Activated T-helper 1 cell treated with anti-CD3 and anti-CD28 coated beads, Interleukin-12 subunit alpha, Interleukin-12 subunit beta, Interleukin-2, Interleukin-4 antibody, amounts not matched to agents 30 ng/mL and 10 ng/mL and 1 ng/mL, durations not matched to agents 14 hours and 24 hours and 36 hours (primary cell): ENCODE data around the gene USP47. TPM values are rescaled to one million over a fixed set of nuclear protein-coding genes. Genes with fewer than 3 reads are reported as not detected.

Experiments
- DNase-seq: peaks from one replicate; pipeline ENCODE4 v3.0.0; 2021; ENCODE audit warnings: low spot score
- H3K27ac Mint-ChIP-seq: one replicate; pipeline ENCODE4 v1.8.0; 2021; ENCODE audit warnings: mild to moderate bottlenecking, mixed read lengths
- H3K27me3 Mint-ChIP-seq: one replicate; pipeline ENCODE4 v1.8.0; 2022; ENCODE audit warnings: mild to moderate bottlenecking, moderate library complexity, mixed read lengths; ENCODE audit not compliant: insufficient read depth
- H3K36me3 Mint-ChIP-seq: one replicate; pipeline ENCODE4 v1.8.0; 2021; ENCODE audit warnings: low read depth, mixed read lengths
- H3K4me1 Mint-ChIP-seq: one replicate; pipeline ENCODE4 v1.8.0; 2021; ENCODE audit warnings: low read depth, mixed read lengths
- H3K4me3 Mint-ChIP-seq: one replicate; pipeline ENCODE4 v1.8.0; 2021; ENCODE audit warnings: mild to moderate bottlenecking, moderate library complexity, mixed read lengths
- H3K9me3 Mint-ChIP-seq: one replicate; pipeline ENCODE4 v1.8.0; 2021; ENCODE audit warnings: mixed read lengths
- intact Hi-C: fragments of 100-400 bp; cut with micrococcal nuclease; formaldehyde crosslinking; loops from one replicate; pipeline ENCODE4 v1.15.1; 2024
- total RNA-seq: library from RNA; stranded (reverse); gene quantifications from 2 replicates; pipeline ENCODE4 v1.2.3, GENCODE V29; 2022

The USP47 gene
- total RNA-seq, 1 donor from 2014 or later = 52.0 TPM

GRCh38 chr11:11998091-11998781, 156.5 kb downstream of the USP47 start:
- no peak for DNase-seq
- Mint-ChIP-seq H3K4me1 (peaks cover 24% of the 10 kb centered on the region), H3K9me3 (no peaks in the 10 kb centered on the region), H3K27me3 (peaks cover 25% of the 10 kb centered on the region), H3K36me3 (no peaks in the 10 kb centered on the region), H3K27ac (no peak overlapping the region), H3K4me3 (peak overlapping the region; percentile 52)
- intact Hi-C loops = no loop called here

- H3K36me3 Mint-ChIP-seq = no peaks in the 10 kb centered on the region
- intact Hi-C loops = no loop called here
- peaks cover 24% of the 10 kb centered on the region for H3K4me1 Mint-ChIP-seq
- H3K9me3 Mint-ChIP-seq = no peaks in the 10 kb centered on the region
- H3K27me3 Mint-ChIP-seq = peaks cover 40% of the 10 kb centered on the region
- no peak overlapping the region for H3K27ac Mint-ChIP-seq
- no peak for DNase-seq
- H3K4me3 Mint-ChIP-seq = no peak overlapping the region
Measured at GRCh38 chr11:12001186-12001585, 159.4 kb downstream of the USP47 start.

GRCh38 chr11:12003336-12003735, 161.6 kb downstream of the USP47 start:
- Mint-ChIP-seq H3K27me3 (peaks cover 54% of the 10 kb centered on the region), H3K4me3 (no peak overlapping the region)

GRCh38 chr11:12003815-12004214, 162.0 kb downstream of the USP47 start:
- Mint-ChIP-seq H3K27ac (no peak overlapping the region), H3K4me3 (no peak overlapping the region)
- intact Hi-C loops = no loop called here

More at GRCh38 chr11:12003336-12003735, 161.6 kb downstream of the USP47 start:
- Mint-ChIP-seq H3K4me1 (peaks cover 11% of the 10 kb centered on the region), H3K9me3 (no peaks in the 10 kb centered on the region), H3K27ac (no peak overlapping the region), H3K36me3 (no peaks in the 10 kb centered on the region)
- intact Hi-C loops = no loop called here
- DNase-seq = no peak

GRCh38 chr11:12005061-12005460, 163.3 kb downstream of the USP47 start:
- Mint-ChIP-seq H3K27ac (no peak overlapping the region), H3K27me3 (peaks cover 52% of the 10 kb centered on the region), H3K36me3 (no peaks in the 10 kb centered on the region), H3K9me3 (no peaks in the 10 kb centered on the region), H3K4me1 (no peaks in the 10 kb centered on the region), H3K4me3 (no peak overlapping the region)
- intact Hi-C loops = no loop called here
- DNase-seq = no peak

More at GRCh38 chr11:12003815-12004214, 162.0 kb downstream of the USP47 start:
- H3K4me1 Mint-ChIP-seq = peaks cover 6% of the 10 kb centered on the region
- no peaks in the 10 kb centered on the region for H3K36me3 Mint-ChIP-seq
- H3K9me3 Mint-ChIP-seq = no peaks in the 10 kb centered on the region
- peaks cover 54% of the 10 kb centered on the region for H3K27me3 Mint-ChIP-seq
- DNase-seq = no peak

DNA sequence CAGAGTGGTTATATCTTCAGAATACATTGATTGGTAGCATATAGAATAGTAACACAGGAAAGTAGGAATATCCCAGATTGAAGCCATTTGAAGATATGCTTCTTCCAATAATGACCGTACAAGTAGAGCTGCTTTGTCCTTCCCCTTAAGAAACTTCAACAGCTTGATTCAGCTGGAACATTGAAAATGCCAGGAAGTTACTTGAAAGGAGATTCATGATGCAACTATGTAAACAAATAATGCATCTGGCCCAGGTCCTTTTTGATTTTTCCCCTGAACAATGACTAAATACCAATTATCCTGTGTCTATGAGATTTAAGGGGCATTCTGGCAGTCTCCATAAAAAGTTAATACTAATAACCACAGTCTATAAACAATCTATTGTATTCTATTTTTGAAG, 163.7 kb downstream of the USP47 start:
- Mint-ChIP-seq H3K4me1 (no peaks in the 10 kb centered on the region), H3K9me3 (no peaks in the 10 kb centered on the region), H3K36me3 (no peaks in the 10 kb centered on the region), H3K27ac (no peak overlapping the region), H3K27me3 (peaks cover 56% of the 10 kb centered on the region), H3K4me3 (no peak overlapping the region)
- DNase-seq = no peak
- intact Hi-C loops = no loop called here

- Mint-ChIP-seq H3K27me3 (peaks cover 67% of the 10 kb centered on the region), H3K4me1 (no peaks in the 10 kb centered on the region), H3K27ac (no peak overlapping the region), H3K36me3 (no peaks in the 10 kb centered on the region), H3K9me3 (no peaks in the 10 kb centered on the region), H3K4me3 (no peak overlapping the region)
- intact Hi-C loops = no loop called here
- DNase-seq = no peak
Measured at GRCh38 chr11:12006552-12007229, 164.9 kb downstream of the USP47 start.

GRCh38 chr11:12007230-12007593, 165.4 kb downstream of the USP47 start:
- no peak for DNase-seq
- Mint-ChIP-seq H3K4me3 (no peak overlapping the region), H3K36me3 (no peaks in the 10 kb centered on the region), H3K9me3 (no peaks in the 10 kb centered on the region), H3K27ac (no peak overlapping the region), H3K27me3 (peaks cover 71% of the 10 kb centered on the region), H3K4me1 (no peaks in the 10 kb centered on the region)
- intact Hi-C loops = no loop called here

DNA sequence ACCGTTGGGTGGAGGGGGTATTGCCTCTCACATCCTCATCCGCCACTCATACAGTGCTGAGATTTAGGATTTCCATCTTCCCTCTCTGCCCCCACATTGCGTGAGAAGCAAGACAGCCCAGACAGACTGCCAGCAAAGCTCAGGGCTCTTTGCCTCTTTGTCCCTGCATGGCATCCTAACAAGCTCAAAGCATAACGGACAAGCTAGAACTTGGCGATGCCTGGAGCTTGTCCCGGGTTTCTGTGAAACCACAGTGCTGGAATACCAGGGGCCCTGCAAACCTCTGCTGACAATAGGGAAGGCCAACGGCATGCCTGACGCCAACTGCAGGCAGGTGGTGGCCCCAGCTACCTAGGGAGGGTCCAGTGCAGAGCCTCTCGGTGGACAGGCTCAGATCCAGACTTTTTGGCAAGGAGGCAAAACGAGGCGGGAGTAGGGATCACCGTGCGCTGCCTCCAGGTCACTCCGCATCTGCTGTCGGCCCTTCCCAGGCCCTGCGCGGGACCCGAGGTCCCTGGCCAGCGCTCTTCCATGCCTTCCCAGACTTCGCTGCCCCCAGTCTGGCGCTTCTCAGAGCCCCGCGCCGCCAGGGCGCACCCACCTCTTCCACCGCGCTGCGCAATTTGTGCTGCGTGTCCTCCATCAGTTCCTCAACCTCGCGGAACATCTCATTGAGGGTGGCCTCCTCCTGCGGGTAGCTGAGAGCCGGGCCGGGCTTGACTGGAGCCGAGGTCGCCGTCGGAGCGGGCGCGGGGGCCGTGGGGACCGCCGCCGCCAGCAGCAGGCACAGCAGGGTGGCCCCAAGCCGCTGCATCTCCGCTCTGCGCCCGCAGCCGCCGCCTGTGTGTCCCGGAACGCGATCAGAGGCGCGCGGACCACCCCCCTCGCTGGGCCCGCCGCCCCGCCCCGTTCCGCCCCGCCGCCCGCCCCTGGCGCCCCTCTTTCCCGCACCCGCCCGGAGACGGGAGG, 166.3 kb downstream of the USP47 start, which contains the start of gene DKK3:
DKK3 (minus strand) TSS at position 858 of the 969 bp plus-strand sequence; CDS start at position 814, 44 bp downstream.
- Mint-ChIP-seq H3K27ac (no peak within 1 kb of the TSS), H3K9me3 (no peaks in the 10 kb centered on the region), H3K4me1 (no peaks in the 10 kb centered on the region), H3K27me3 (peaks cover 79% of the 10 kb centered on the region), H3K4me3 (peak within 1 kb of the TSS; percentile 62), H3K36me3 (no peaks in the 10 kb centered on the region)
- intact Hi-C loops = no loop called here
- DNase-seq = no peak

Other genes starting within 250 kb of the USP47 start
- 5.3 and 5.7 TPM in 2 replicates for gene GALNT18, start 220.0 kb upstream of the USP47 start, total RNA-seq
- gene DKK3, start 166.7 kb downstream of the USP47 start, total RNA-seq = not detected in 2 replicates